Stimulated activated CD8-positive, alpha-beta memory T cell treated with anti-CD3 and anti-CD28 coated beads, Interleukin-4, amount 100 ng/mL, for 48 hours (primary cell): ENCODE results near the gene KCNN3.

ENCODE experiments used
- DNase-seq: peaks from one replicate; pipeline ENCODE4 v3.0.0-alpha.2; 2020

KCNN3 gene

GRCh38 chr1:154838988-154839387 is 31.1 kb downstream of the KCNN3 start:
- no peak for DNase-seq

- DNase-seq, result no peak
Observed at GRCh38 chr1:154838461-154838860, 31.6 kb downstream of the KCNN3 start.

- DNase-seq, result no peak
Observed at GRCh38 chr1:154837672-154838171, 32.4 kb downstream of the KCNN3 start.

DNA sequence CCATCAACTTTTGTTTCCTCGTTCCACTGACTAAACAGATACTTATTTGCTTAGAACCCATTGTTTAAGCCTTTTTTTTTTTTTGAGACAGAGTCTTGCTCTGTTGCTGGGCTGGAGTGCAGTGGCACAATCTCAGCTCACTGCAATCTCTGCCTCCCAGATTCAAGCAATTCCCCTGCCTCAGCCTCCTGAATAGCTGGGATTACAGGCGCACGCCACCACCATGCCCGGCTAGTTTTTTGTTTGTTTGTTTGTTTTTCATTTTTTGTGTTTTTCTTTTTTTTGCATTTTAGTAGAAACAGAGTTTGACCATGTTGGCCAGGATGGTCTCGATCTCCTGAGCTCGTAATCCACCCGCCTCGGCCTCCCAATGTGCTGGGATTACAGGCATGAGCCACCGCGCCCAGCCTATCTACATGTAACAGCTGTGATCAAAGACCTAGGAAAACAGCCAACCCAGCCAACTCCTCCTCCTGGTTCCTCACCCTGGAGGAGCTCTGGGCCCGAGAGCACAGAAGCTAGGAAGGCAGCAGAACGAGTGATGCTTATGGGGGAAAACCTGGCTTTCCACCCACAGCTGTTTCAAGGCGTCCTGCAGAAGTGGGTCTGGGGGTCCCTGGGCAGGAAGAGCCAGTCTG is 32.9 kb downstream of the KCNN3 start:
- no peak for DNase-seq

GRCh38 chr1:154835531-154836324 is 34.4 kb downstream of the KCNN3 start:
- DNase-seq, result no peak

GRCh38 chr1:154833841-154834240 is 36.2 kb downstream of the KCNN3 start:
- DNase-seq, result no peak

DNA sequence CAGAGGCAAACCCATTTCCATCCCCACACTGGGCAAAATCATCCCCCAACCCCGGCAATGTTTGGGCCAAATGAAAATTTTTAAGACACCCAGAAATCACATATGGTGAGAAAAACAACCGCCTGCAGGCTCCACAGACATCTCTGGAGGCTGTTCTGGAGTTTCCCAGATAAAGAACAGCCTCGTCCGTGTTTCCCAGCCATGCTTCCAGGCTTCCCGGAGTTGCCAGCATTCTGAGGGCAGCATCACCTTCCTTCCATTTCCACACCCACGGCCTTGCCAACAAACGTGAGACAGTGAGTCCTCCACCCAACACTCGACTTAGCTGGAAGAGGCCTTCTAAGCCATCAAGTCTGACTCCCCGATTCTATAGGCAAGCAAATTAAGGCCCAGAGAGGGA is 36.9 kb downstream of the KCNN3 start:
- DNase-seq, result no peak

DNA sequence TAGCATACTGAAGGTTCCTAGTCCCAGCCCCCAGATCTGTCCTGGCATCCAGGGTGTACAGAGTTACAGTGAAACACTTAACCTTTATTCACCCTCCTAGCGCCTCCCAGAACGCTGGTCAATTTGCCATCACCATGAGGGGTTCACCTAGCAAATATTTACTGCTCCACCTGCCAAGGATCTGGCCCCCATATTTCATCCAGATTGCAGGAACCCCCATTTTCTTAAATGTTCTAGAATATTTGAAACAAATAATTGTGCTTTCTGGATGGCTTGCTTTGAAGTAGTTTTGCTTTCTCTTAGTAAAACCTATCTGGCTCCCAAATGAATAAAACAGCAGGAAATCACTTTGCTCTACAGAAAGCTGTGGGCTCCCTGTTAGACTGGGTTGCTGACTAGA is 37.7 kb downstream of the KCNN3 start:
- DNase-seq, result no peak

GRCh38 chr1:154831462-154831861 is 38.6 kb downstream of the KCNN3 start:
- no peak for DNase-seq

DNA sequence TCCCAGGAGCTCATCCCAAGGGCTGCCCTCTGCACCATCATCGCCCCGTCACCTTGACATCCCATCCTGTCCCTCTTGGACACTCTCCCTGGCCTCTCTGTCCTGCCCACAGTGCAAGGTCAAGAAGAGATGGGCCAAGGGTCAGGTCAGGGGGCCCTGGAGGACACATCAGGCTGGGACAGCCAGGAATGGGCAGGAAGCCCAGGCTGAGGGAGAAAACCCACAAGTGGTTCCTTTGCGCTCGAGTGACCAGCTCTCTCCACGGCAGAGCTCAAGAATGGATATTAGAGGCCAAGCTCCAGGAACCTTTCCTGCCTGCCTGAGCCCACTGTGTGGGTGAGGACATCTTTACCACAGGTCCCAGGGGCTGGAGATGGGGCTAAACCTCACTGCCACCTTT is 41.0 kb downstream of the KCNN3 start:
- no peak for DNase-seq

- no peak for DNase-seq
Observed at GRCh38 chr1:154824179-154825000, 45.7 kb downstream of the KCNN3 start.

DNA sequence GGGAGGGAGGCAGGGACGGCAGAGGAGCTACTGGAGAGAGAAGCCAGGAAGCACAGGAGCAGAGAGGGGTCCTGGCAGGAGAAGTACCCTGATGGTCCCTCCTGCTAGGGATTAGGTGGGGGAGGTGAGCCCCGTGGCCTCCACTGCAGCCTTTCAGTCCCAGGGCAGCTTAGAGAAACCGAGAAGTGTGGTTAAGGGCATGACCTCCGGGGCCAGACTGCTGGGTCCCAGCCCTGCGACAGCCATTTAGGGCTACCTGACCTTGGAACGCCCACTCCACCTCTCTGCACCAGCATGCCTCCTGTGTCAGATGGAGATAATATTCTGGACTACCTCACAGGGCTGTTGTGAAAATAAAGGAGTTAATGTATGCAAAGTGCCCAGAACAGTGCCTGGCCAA is 47.4 kb downstream of the KCNN3 start:
- DNase-seq, result no peak

DNA sequence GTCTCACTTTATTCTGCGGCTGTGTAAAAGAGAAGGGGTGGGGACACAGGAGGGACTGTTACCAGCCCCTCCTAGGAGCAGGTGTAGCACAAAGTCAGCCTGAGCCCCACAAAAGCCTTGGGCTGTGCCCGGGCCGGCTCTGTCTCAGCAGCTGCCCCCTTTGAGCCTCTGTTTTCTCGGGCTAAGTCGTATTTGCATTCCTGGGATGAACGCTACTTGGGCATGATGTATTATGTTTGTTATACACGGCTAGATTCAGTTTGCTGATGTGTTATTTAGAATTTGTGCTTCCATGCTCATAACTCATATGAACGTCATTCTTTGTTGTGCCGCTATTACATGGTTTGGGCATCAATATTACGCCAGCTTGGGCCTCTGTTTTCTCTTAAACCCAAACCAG is 47.8 kb downstream of the KCNN3 start:
- DNase-seq, result no peak

GRCh38 chr1:154821083-154821482 is 49.0 kb downstream of the KCNN3 start:
- no peak for DNase-seq

- DNase-seq, result no peak
Observed at GRCh38 chr1:154820646-154821045, 49.4 kb downstream of the KCNN3 start.

DNA sequence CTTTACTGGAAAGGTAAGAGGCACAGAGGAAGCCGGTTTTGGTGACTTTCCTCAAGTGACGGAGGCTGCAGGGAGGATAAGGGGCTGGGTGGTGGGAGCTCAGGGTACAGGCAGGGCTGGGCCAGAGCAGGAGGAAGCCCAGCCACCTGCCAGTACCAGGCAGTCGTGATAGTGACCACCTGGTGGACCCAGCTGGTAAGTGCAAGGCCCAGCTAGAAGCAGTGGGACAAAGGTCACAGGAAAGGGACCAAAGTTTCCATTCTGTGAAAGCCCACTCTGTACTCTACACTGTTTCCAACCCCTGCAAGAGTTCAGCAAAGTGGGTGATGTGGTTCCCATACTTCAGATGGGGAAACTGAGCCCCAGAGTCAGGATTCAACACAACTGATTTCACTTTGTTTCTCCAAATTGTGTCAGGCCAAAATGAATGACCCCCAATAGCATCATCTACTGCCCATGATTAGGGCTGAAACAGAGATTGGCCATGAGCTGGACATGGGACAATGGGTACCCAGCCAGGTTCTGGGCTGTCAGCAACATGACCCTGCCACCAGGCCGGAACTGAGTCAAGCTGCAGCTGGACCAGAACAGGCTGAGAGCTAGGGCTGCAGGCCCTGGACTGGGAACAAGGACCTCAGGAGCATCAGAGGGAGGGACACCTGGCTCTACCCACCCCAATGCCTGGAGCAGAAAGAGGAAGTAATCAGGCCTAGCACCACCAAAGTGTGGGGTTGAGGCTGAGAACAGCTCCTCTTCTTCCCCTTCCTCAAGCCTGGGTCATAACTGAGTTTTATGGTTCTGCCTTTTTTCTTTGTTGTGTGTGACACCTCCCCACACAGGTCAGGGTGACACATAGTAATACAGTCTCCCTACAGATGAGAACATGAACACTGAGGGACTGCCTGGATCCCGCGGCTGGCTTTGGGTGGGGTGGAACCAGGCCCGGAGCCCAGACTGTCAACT is 50.2 kb downstream of the KCNN3 start:
- peak; percentile 42 for DNase-seq

- DNase-seq, result no peak
Observed at GRCh38 chr1:154818911-154819310, 51.2 kb downstream of the KCNN3 start.

DNA sequence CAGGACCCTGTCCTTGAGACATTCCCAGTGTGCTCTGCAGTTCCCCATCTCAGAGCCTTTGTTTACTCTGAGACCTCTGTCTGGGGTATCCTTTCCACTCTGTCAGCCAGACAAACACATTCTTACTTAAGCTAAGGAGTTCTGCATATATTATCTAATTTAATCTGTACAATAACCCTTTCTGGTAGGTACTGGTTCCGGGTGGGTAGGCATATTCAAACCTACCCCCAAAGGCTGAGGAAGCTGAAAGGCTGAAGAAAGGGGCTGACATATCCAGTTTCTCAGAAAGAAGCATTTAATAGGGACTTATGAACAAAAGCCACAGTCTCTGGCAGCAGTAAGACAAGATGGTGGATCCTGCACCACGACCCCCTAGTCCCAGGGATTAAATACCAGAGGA is 53.1 kb downstream of the KCNN3 start:
- no peak for DNase-seq

DNA sequence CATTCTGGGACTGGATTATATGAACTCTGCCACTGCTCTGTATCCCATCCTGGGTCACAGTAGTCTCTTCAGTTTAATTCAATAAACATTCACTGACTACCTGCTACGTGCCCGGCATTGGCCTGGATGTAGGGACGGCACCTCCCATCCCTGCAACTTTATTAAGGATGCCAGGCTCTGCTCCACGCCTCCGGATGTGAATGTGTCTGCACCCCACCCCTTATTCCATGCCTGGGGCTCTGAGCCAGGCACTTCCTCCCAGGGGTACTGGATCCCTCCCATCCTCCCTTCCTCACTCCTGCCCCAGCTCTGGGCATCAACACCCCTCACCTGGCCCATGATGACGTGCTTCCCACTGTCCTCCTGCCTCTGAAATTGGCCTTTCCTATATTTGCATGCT is 53.7 kb downstream of the KCNN3 start:
- no peak for DNase-seq

DNA sequence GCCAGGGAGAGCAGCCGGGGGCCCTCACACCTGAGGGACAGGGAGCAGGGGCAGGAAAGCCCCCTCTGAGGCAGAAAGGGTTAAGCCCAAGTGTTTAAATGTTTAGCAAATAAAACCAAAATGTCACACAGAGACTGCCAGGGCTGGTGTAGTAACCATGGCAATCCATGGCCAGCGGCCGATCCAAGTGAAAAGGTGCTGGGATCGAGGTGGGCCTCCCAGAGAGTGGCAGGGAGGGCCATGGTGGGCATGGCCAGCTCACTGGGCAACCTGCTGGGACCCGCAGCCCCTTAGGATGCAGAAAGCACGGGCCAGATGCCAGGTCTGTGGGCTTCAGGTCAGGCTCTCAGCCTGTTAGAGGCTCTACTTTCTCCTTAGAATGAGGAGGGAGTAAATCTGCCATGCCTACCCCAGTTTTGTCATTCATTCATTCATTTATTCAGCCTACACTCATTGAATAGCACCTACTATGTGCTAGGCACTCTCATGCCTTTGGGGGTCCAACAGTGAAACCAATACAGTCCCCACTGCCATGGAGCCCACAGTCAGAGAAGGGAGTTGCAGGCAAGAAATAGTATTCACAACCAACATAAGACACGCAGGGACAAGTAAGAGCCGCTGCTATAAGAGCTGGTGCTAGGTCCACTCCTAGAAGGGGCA is 56.1 kb downstream of the KCNN3 start:
- DNase-seq, result no peak

- no peak for DNase-seq
Observed at GRCh38 chr1:154813300-154813816, 56.7 kb downstream of the KCNN3 start.

GRCh38 chr1:154812877-154813276 is 57.2 kb downstream of the KCNN3 start:
- no peak for DNase-seq
